Measurements from ENCODE around the gene MYOC. TPM values are rescaled to one million over a fixed set of nuclear protein-coding genes. Genes with fewer than 3 reads are reported as not detected.
"Not testable (repeated sequence)": the region's sequence is repeated elsewhere in the genome, so short reads cannot be mapped to it uniquely, and the experiment has no call there.

Gene MYOC
- polyA plus RNA-seq = not detected

- H3K4me1 Mint-ChIP-seq = peaks cover 6 to 8% of the 10 kb centered on the region in 2 donors
- H3K27me3 Mint-ChIP-seq (ENCODE audit: low read depth in 3 of 3) = peaks cover 7 to 22% (median 10%) of the 10 kb centered on the region in 3 donors
- no peak for DNase-seq
- no peak within 1 kb of the TSS for H3K4me3 Mint-ChIP-seq
- no peaks in the 10 kb centered on the region for H3K36me3 Mint-ChIP-seq
- no peak within 1 kb of the TSS for H3K27ac Mint-ChIP-seq
- H3K9me3 Mint-ChIP-seq = no peaks in the 10 kb centered on the region
These were observed at the start of gene MYOC for GRCh38 chr1:171652234-171652822. Gene MYOC, minus strand, starts transcription at chr1:171652688. Its CDS starts 77 bp downstream, at chr1:171652611.

DNA sequence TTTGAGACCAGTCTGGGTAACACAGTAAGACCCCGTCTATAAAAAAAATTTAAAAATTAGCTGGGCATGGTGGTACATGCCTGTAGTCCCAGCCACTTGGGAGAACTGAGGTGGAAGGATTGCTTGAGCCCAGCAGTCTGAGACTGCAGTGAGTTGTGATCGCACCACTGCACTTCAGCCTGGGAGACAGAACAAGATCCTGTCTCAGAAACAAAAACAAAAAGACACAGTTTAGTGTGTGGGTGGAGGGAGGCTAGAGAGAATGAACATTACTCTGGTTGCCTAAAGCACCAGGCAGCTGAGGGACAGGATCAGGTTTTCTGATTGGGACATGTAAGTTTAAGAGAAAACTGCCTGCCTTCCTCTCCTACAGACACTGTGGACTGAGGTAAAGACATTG is 47.0 kb upstream of the MYOC start:
- Mint-ChIP-seq H3K27ac (no peak overlapping the region), H3K4me1 (no peaks in the 10 kb centered on the region), H3K4me3 (no peak overlapping the region), H3K9me3 (peaks cover 1 to 9% (median 4%) of the 10 kb centered on the region in 6 donors), H3K27me3 (ENCODE audit: low read depth in 3 of 3) (no peaks in the 10 kb centered on the region), H3K36me3 (peaks cover 28 to 40% (median 38%) of the 10 kb centered on the region in 3 donors)
- no peak for DNase-seq

DNA sequence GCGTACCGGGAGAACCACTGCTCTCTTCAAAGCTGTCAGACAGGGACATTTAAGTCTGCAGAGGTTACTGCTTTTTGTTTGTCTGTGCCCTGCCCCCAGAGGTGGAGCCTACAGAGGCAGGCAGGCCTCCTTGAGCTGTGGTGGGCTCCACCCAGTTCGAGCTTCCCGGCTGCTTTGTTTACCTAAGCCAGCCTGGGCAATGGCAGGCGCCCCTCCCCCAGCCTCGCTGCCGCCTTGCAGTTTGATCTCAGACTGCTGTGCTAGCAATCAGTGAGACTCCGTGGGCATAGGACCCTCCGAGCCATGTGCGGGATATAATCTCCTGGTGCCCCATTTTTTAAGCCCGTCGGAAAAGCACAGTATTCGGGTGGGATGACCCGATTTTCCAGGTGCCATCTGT is 43.3 kb upstream of the MYOC start:
- not testable (repeated sequence) for H3K27ac Mint-ChIP-seq; H3K27me3 Mint-ChIP-seq (ENCODE audit: low read depth in 3 of 3); DNase-seq; H3K4me1 Mint-ChIP-seq; H3K4me3 Mint-ChIP-seq
- Mint-ChIP-seq H3K9me3 (peaks cover 8 to 19% (median 10%) of the 10 kb centered on the region in 6 donors), H3K36me3 (peaks cover 14 to 22% (median 22%) of the 10 kb centered on the region in 3 donors)

DNA sequence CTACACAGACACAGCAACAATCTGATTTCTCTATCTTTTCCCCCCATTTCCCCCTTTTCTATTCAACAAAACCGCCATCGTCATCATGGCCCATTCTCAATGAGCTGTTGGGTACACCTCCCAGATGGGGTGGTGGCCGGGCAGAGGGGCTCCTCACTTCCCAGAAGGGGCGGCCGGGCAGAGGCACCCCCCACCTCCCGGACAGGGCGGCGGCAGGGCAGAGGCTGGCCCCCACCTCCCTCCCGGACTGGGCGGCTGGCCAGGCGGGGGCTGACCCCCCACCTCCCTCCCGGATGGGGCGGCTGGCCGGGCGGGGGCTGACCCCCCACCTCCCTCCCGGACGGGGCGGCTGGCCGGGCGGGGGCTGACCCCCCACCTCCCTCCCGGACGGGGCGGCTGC is 41.1 kb upstream of the MYOC start:
- H3K4me1 Mint-ChIP-seq; DNase-seq; H3K27me3 Mint-ChIP-seq (ENCODE audit: low read depth in 3 of 3); H3K27ac Mint-ChIP-seq; H3K4me3 Mint-ChIP-seq: not testable (repeated sequence)
- peaks cover 10 to 20% (median 12%) of the 10 kb centered on the region in 6 donors for H3K9me3 Mint-ChIP-seq
- peaks cover 14 to 22% (median 15%) of the 10 kb centered on the region in 3 donors for H3K36me3 Mint-ChIP-seq

DNA sequence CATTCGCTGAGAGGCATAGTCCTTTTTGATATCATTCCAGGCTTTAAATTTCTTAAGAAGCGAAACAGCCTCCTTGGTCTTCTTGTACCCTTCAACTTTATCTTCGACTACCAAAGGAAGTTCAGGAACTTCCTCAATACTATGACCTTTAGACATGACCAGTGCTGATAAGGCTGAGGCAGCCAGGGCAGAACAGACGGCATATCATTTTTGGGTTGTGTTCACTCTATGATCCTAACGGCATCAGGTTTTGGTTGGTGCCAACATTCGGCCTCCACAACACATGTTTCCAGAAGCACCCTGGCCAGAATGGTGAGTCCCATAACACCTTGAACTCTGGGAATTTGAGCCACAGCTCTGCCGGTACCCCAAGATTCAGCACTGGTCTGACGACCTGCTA is 31.4 kb upstream of the MYOC start:
- DNase-seq = no peak
- Mint-ChIP-seq H3K27ac (no peak overlapping the region), H3K9me3 (peaks cover 6 to 19% (median 7%) of the 10 kb centered on the region in 6 donors), H3K4me3 (no peak overlapping the region), H3K27me3 (ENCODE audit: low read depth in 3 of 3) (peaks cover 0 to 15% (median 13%) of the 10 kb centered on the region in 3 donors), H3K4me1 (no peaks in the 10 kb centered on the region), H3K36me3 (peaks cover 0 to 8% (median 0%) of the 10 kb centered on the region in 3 donors)

DNA sequence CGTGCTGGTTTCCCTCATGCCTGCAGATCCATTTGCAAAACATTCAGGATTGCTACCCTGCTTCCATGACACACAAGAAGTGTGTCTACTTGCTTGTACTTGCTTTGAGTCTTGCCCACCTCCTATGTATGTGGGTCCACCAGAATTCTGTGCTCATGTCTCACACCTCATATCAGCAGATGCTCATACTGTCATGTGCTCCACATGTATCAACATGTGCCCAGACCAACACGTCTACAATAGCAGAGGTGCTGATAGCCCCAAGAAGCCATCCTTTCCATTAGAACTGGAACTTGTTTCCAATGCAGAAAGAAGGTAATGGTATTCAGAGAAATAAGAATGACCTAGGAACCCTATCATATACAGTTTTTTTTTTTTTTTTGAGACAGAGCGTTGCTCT is 27.9 kb upstream of the MYOC start:
- no peak for DNase-seq
- H3K27ac Mint-ChIP-seq = no peak overlapping the region
- peaks cover 0 to 12% (median 8%) of the 10 kb centered on the region in 3 donors for H3K27me3 Mint-ChIP-seq (ENCODE audit: low read depth in 3 of 3)
- H3K36me3 Mint-ChIP-seq = peaks cover 0 to under 1% (median 0%) of the 10 kb centered on the region in 3 donors
- no peak overlapping the region for H3K4me3 Mint-ChIP-seq
- H3K4me1 Mint-ChIP-seq = no peaks in the 10 kb centered on the region
- no peaks in the 10 kb centered on the region for H3K9me3 Mint-ChIP-seq

GRCh38 chr1:171676823-171677222 is 24.3 kb upstream of the MYOC start:
- no peaks in the 10 kb centered on the region for H3K9me3 Mint-ChIP-seq
- no peak overlapping the region for H3K27ac Mint-ChIP-seq
- peaks cover 0 to 3% (median 2%) of the 10 kb centered on the region in 3 donors for H3K27me3 Mint-ChIP-seq (ENCODE audit: low read depth in 3 of 3)
- H3K36me3 Mint-ChIP-seq = no peaks in the 10 kb centered on the region
- H3K4me1 Mint-ChIP-seq = no peaks in the 10 kb centered on the region
- DNase-seq = no peak
- H3K4me3 Mint-ChIP-seq = no peak overlapping the region

DNA sequence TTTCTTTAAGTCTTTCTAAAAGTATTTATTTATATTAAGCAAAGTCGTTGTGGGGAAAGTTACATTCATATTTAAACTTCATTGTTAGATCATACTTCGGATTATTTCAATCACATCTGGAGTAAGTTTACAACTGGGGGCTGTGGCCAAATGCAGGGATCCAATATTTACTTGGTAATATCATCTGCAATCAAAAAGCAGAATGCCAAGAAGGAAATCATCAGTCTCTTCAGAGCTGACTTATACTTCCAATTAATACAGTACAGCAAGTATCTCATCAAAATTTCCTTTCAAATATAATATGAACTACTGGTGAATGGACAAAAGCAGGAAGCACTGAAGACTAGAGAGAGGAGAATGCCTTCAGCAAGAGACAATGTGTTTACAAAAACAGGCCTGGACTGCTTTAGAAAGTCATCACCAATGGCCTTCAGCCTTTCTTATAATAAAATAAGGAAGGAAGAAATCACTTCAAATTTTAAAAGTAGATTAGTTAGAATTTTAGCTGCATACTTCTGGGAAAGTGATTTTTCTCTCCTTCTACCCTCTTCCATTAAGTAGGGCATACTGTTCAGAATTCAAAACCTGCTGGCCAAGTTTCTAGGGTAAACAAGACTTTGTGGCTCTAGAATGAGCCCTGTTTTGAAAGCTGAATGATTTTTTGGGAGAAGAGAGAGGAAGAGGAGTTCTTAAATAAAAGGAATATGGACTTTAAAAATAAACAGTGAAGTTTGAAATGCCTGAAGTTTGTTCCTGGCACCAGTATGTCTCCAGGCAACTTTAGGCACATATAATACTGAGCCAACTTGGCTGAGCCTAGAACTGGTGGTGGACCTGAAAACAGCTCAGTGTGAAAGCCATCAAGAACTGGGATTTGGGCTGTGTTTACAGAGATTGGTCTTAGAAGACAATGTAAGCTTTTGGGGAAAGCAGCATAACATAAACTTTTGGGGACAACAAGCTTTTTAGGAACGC is 22.2 kb upstream of the MYOC start:
- Mint-ChIP-seq H3K27ac (no peak overlapping the region), H3K4me1 (no peaks in the 10 kb centered on the region), H3K4me3 (no peak overlapping the region), H3K9me3 (no peaks in the 10 kb centered on the region), H3K27me3 (ENCODE audit: low read depth in 3 of 3) (peaks cover 0 to 3% (median 2%) of the 10 kb centered on the region in 3 donors), H3K36me3 (no peaks in the 10 kb centered on the region)
- DNase-seq = no peak

GRCh38 chr1:171670739-171671138 is 18.3 kb upstream of the MYOC start:
- Mint-ChIP-seq H3K36me3 (no peaks in the 10 kb centered on the region), H3K27me3 (ENCODE audit: low read depth in 3 of 3) (peaks cover 0 to 2% (median 0%) of the 10 kb centered on the region in 3 donors)

GRCh38 chr1:171668372-171668771 is 15.9 kb upstream of the MYOC start:
- no peaks in the 10 kb centered on the region for H3K9me3 Mint-ChIP-seq
- H3K36me3 Mint-ChIP-seq = no peaks in the 10 kb centered on the region
- no peak overlapping the region for H3K27ac Mint-ChIP-seq
- no peaks in the 10 kb centered on the region for H3K4me1 Mint-ChIP-seq
- peaks cover 0 to 4% (median 0%) of the 10 kb centered on the region in 3 donors for H3K27me3 Mint-ChIP-seq (ENCODE audit: low read depth in 3 of 3)
- no peak for DNase-seq
- no peak overlapping the region for H3K4me3 Mint-ChIP-seq

More at GRCh38 chr1:171670739-171671138, 18.3 kb upstream of the MYOC start:
- Mint-ChIP-seq H3K4me3 (no peak overlapping the region), H3K4me1 (no peaks in the 10 kb centered on the region), H3K9me3 (no peaks in the 10 kb centered on the region), H3K27ac (no peak overlapping the region)
- no peak for DNase-seq

DNA sequence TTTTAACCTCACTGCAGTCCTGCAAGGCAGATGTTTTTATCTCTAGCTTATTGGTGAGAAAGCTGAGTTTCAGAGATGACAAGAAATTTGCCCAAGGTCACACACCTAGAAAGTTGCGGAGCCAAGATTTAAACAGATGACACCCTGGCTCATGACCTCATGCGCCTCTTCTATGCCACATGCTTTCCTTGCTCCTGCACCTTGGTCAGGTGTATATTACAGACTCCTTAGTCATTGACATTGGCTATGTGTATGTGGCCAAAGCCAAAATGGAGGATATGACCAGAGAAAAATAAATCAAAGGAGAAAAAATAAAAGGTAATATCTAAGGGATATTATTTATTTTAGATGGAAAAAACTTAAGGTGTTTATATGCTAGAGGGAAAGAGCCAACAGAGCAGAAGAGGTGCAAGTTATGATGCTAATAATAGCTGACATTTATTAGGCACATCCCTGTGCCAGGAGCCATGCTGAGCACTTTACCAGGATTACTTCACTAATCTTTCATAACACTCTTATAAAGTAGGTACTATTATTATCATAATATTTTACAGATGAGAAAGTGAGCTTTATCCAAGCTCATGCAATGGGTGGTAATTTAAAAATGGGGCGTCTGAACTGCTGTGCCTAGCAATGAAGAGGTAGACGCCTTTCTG is 13.8 kb upstream of the MYOC start:
- no peaks in the 10 kb centered on the region for H3K4me1 Mint-ChIP-seq
- H3K4me3 Mint-ChIP-seq = no peak overlapping the region
- peaks cover 0 to 4% (median under 1%) of the 10 kb centered on the region in 3 donors for H3K27me3 Mint-ChIP-seq (ENCODE audit: low read depth in 3 of 3)
- H3K27ac Mint-ChIP-seq = no peak overlapping the region
- H3K9me3 Mint-ChIP-seq = no peaks in the 10 kb centered on the region
- H3K36me3 Mint-ChIP-seq = no peaks in the 10 kb centered on the region
- DNase-seq = no peak

DNA sequence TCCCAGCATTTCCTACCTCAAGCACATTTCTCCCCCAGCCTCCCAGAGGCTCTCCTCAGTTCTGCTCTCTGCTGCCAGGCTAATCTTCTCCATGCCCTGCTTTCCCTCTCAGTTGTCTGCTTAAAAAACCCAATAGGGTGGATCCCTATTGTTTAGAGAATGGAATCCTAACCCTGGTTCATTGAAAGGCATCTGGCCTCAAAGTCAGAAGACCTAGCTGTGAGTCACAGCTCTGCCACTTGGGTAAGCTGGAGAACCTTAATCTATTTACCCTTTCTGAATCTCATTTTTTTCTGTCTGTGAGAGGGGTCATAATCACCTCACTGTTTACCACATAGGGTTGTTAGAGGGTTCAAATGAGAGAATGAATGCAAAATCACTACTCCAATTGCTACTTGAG is 12.5 kb upstream of the MYOC start:
- no peak for DNase-seq
- H3K27me3 Mint-ChIP-seq (ENCODE audit: low read depth in 3 of 3) = peaks cover 0 to 2% (median 1%) of the 10 kb centered on the region in 3 donors
- H3K4me3 Mint-ChIP-seq = no peak overlapping the region
- H3K9me3 Mint-ChIP-seq = no peaks in the 10 kb centered on the region
- H3K4me1 Mint-ChIP-seq = no peaks in the 10 kb centered on the region
- no peaks in the 10 kb centered on the region for H3K36me3 Mint-ChIP-seq
- no peak overlapping the region for H3K27ac Mint-ChIP-seq

GRCh38 chr1:171663854-171664575 is 11.5 kb upstream of the MYOC start:
- Mint-ChIP-seq H3K9me3 (no peaks in the 10 kb centered on the region), H3K27me3 (ENCODE audit: low read depth in 3 of 3) (peaks cover 0 to 2% (median 1%) of the 10 kb centered on the region in 3 donors), H3K36me3 (no peaks in the 10 kb centered on the region), H3K27ac (no peak overlapping the region), H3K4me3 (no peak overlapping the region), H3K4me1 (no peaks in the 10 kb centered on the region)
- DNase-seq = no peak

Data from immature natural killer cell (primary cell).